OCI-LY7 (cell line): ENCODE measurements around the gene PDE3B.
A peak's percentile ranks its signal among the peaks of the same experiment; 100 is the strongest.

Experiments
- CTCF ChIP-seq: fragments of 200-600 bp; sonication (generic); conservative IDR thresholded peaks from 2 replicates; pipeline ENCODE4 v1.5.1; 2014; ENCODE audit warnings: mild to moderate bottlenecking, antibody characterized with exemption, low read length, moderate library complexity, mixed read lengths
- EZH2phosphoT487 ChIP-seq: fragments of 200-600 bp; sonication (generic); IDR thresholded peaks from 2 replicates; pipeline ENCODE4 v1.6.1; 2018; ENCODE audit warnings: low read depth, borderline replicate concordance, mild to moderate bottlenecking, mixed run types, antibody characterized with exemption, low read length, moderate library complexity, mixed read lengths

GRCh38 chr11:14789879-14790484 lies 146.4 kb downstream of the PDE3B start:
- TF ChIP-seq CTCF, result peak; percentile 79
- no peak for TF ChIP-seq EZH2phosphoT487
